HG03439 (cell line): ENCODE results near the gene SUGCT.
"Not testable (repeated sequence)": the region's sequence is repeated elsewhere in the genome, so short reads cannot be mapped to it uniquely, and the experiment has no call there.

Source experiments
- ATAC-seq: cut with Tn5 transposase; IDR thresholded peaks from one replicate; pipeline ENCODE4 v1.9.1; 2021; ENCODE audit warnings: mild to moderate bottlenecking, moderate library complexity; ENCODE audit not compliant: unreplicated experiment

The SUGCT gene

GRCh38 chr7:40244226-40244625 is 109.4 kb downstream of the SUGCT start:
- ATAC-seq, result no peak

DNA sequence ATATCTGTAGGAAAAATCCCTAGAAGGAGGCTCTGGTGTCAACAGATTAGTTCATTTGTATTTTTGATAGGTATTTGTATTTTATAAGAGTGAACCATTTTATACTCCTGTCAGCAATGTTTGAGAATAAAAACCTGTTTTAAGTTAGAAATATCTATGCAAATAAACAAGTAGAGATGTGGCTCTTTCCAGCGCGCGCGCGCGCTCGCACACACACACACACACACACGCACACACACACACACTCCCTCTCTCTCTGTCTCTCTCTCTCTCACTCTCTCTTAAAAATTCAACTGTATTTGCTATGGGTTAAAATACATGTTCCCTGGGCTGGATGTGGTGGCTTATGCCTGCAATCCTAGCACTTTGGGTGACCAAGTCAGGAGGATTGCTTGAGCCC is 113.9 kb downstream of the SUGCT start:
- no peak for ATAC-seq

GRCh38 chr7:40253444-40253843 is 118.6 kb downstream of the SUGCT start:
- ATAC-seq, result not testable (repeated sequence)

- ATAC-seq, result no peak
Measured at GRCh38 chr7:40263752-40264390, 129.1 kb downstream of the SUGCT start.

GRCh38 chr7:40267583-40267982 is 132.8 kb downstream of the SUGCT start:
- ATAC-seq, result no peak

DNA sequence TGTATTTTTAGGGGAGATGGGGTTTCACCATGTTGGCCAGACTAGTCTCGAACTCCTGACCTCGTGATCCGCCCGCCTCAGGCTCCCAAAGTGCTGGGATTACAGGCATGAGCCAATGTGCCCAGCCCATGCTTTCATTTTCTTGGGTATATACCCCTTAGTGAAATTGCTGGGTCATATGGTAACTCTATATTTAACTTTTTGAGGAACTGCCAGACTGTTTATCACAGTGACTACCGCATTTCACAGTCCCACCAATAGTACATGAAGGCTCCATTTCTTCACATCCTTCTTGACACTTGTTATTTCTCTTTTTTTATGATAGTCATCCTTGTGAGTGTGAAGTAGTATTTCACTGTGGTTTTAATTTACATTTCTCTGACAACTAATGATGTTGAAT is 134.0 kb downstream of the SUGCT start:
- not testable (repeated sequence) for ATAC-seq

- ATAC-seq, result no peak
Measured at GRCh38 chr7:40276061-40276460, 141.3 kb downstream of the SUGCT start.

GRCh38 chr7:40279991-40280390 is 145.2 kb downstream of the SUGCT start:
- ATAC-seq, result no peak

- no peak for ATAC-seq
Measured at GRCh38 chr7:40282858-40283257, 148.1 kb downstream of the SUGCT start.

DNA sequence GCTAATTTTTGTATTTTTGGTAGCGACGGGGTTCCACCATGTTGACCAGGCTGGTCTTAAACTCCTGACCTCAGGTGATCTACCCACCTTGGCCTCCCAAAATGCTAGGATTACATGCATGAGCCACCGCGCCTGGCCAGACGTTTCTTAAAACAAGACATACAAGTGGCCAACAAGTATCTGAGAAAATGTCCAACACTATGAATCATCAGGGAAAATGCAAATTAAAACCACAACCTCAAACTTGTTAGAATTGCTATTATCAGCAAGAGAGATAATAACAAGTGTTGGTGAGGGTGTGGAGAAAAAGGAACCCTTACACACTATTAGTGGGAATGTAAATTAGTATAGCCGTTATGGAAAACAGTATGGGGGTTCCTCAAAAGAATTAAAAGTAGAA is 148.6 kb downstream of the SUGCT start:
- ATAC-seq, result no peak

GRCh38 chr7:40288827-40289226 is 154.0 kb downstream of the SUGCT start:
- no peak for ATAC-seq

- no peak for ATAC-seq
Measured at GRCh38 chr7:40297741-40298311, 163.0 kb downstream of the SUGCT start.

DNA sequence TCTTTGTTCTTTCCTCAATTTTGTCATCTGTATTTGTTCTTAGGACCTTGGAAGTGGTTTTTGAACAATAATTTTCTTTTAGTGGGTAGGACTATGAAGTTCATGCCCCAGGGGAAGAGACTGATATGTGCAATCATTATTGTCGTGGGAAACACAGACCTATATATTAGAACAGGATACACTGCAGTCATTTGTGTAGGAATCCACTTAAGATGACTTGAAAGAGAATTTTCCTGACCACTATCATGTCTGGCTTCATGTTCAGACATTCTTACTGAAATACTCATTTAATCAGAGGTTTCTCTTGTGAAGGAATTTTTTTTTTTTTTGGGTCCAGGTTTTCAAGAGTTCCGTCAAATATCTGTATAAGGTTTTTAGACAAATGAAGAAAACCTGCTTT is 163.6 kb downstream of the SUGCT start:
- ATAC-seq, result no peak

DNA sequence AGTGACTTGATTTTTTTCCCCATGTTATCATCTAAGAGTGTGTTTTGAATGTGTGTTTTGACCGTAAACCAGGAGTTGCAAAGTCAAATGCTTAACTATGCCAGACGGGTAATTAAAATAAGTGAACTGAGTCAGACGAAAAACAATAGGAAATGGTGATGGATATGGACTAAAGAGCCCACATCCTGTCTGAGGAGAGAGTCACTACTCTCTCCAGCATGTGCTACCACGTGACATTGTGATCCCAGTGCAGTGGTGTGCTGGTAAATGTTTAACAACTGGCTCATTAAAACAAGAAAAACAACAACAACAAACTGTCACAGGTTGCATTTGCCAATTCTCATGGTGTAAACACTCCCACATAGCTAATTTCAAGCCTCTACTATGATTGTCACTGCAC is 164.3 kb downstream of the SUGCT start:
- ATAC-seq, result no peak

GRCh38 chr7:40300146-40300670 is 165.4 kb downstream of the SUGCT start:
- ATAC-seq, result no peak

GRCh38 chr7:40301486-40302068 is 166.8 kb downstream of the SUGCT start:
- no peak for ATAC-seq

- ATAC-seq, result no peak
Measured at GRCh38 chr7:40303996-40304395, 169.2 kb downstream of the SUGCT start.

DNA sequence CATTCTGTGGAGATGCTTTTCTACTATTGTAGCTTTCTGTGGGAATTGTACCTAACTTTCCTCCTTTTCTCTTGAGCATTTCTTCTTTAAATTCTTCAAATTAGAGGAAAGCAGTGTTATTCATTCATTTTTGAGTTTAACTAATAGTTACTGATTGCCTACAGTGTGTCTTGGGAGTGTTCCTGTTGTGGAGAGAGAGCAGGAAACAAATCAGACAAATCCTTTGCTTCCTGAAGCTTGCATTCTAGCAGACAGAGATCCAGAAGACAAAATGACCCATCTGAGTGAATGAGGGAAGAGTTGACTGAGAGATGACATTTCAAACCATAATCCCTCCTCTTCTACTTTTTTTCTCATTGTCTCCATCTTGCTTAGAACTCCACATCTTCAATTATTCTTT is 170.4 kb downstream of the SUGCT start:
- no peak for ATAC-seq

DNA sequence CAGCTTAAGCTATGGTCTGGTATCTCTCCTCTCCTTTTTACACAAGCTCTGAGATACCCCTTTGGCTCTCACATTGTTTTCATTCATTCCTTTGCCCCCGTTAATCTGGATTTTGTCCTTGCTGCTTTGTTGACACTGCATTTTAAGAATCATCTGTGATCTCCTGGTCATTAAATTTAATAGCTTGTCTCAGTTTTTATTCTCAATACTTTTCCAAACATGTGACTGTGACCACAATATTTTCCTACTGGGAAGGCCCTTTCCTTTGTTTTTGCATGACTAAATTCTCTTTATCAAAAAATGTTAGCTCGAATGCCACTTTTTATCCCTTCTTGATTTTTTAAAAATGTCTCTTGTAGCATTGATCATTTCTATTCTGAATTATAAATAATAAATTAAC is 171.2 kb downstream of the SUGCT start:
- ATAC-seq, result no peak

DNA sequence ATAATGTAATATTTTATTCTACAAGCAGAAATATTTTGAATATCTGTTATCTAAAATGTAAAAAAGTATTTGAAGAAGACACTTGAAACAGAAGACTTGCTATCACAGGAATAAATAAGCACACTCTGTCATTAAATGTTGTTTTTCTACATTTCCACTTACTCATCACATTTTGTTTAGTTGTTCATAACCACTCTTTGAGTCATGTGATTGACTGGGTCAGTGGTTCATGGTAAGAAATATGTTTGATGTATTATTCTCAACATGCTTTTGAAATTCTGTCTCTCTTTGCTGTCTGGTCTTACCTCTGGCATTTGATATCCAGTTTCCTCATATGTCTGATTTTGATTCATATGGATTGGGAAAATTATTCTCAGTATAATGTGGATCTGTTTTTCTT is 171.8 kb downstream of the SUGCT start:
- ATAC-seq, result no peak

DNA sequence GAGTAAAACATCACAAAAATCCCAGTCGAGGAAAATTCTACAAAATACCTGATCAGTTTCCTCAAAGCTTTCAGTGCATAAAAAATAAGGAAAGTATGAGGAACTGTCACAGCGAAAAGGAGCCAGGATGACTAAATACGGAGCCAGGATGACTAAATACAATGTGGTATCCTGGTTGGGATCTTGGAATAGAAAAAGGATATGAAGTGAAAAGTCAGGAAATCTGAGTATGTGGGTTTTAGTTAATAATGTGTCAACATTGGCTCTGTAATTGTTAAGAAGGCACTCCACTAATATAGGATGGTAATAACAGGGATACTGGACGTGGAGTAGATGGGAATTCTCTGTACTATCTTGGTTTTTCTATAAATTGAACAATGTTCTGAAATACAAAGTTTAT is 175.5 kb downstream of the SUGCT start:
- no peak for ATAC-seq

DNA sequence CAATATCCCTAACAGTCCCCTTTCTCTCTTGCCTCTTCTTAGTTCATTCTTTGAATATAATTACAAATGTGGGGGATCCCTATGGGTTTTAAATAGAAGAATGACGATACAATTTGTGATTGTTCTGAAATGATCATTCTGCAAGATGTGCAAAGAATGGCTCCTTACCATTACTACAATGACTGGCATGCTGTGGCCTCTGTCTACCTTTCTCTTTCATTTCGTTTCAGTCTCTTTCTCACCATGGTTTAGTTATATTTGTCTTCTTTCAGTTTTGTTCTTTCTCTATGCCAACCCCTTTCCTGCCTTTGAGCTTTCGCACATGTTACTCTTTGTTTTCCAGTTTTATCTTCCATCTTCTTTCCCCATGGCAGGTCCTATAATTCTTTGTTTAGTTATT is 176.5 kb downstream of the SUGCT start:
- peak; percentile 99 for ATAC-seq
